Caco-2 (cell line): ENCODE measurements around the gene PMEPA1. TPM values are rescaled to one million over a fixed set of nuclear protein-coding genes. Genes with fewer than 3 reads are reported as not detected.
A peak's percentile ranks its signal among the peaks of the same experiment; 100 is the strongest.

Experiments
- BruUV-seq: library from RNA; stranded (reverse); fragments of 400-500 nt; replicated peaks from 2 replicates; lab custom pipeline; 2021; lab: Mats Ljungman, UMichigan
- CTCF ChIA-PET: fragments of 300-600 bp; sonication (Branson Sonifier 250); formaldehyde crosslinking; loops from one replicate; lab custom pipeline; 2022; ENCODE audit warnings: antibody characterized with exemption; lab: Charles Lee
- POLR2A ChIA-PET: fragments of 300-600 bp; sonication (Branson Sonifier 250); formaldehyde crosslinking; loops from one replicate; lab custom pipeline; 2022; ENCODE audit warnings: antibody characterized with exemption; lab: Charles Lee
- DNase-seq, 2 experiments: peaks; one replicate each; pipeline versions ENCODE4 v3.0.0 to v3.0.0-alpha.2; 2020 to 2022
- H3K27me3 ChIP-seq: replicated peaks from 2 replicates; pipeline ENCODE4 v1.6.0; 2011; ENCODE audit warnings: low read length; ENCODE audit not compliant: control insufficient read depth, insufficient read depth
- H3K36me3 ChIP-seq: 2 replicates; pipeline ENCODE4 v1.5.1; 2011; ENCODE audit warnings: low read length; ENCODE audit not compliant: control insufficient read depth, insufficient read depth
- H3K4me1 ChIP-seq: fragments of 250-450 bp; sonication (Bioruptor Pico); 2 replicates; pipeline ENCODE4 v1.5.1; 2020; ENCODE audit warnings: mild to moderate bottlenecking
- H3K4me3 ChIP-seq: 2 replicates; pipeline ENCODE4 v1.5.1; 2011; ENCODE audit warnings: low read depth, mild to moderate bottlenecking, control low read depth, low read length
- H3K9me3 ChIP-seq: fragments of 250-450 bp; sonication (Bioruptor Pico); 2 replicates; pipeline ENCODE4 v1.5.1; 2020; ENCODE audit warnings: mild to moderate bottlenecking, moderate library complexity
- H3K27ac Mint-ChIP-seq: one replicate; pipeline ENCODE4 v1.8.0; 2022; ENCODE audit warnings: mixed read lengths; ENCODE audit not compliant: unreplicated experiment
- H3K27me3 Mint-ChIP-seq: one replicate; pipeline ENCODE4 v1.8.0; 2022; ENCODE audit warnings: mixed read lengths; ENCODE audit not compliant: insufficient read depth, unreplicated experiment
- H3K36me3 Mint-ChIP-seq: one replicate; pipeline ENCODE4 v1.8.0; 2022; ENCODE audit warnings: mild to moderate bottlenecking, mixed read lengths; ENCODE audit not compliant: insufficient read depth, unreplicated experiment
- H3K4me1 Mint-ChIP-seq: one replicate; pipeline ENCODE4 v1.8.0; 2022; ENCODE audit warnings: low read depth, mixed read lengths; ENCODE audit not compliant: unreplicated experiment
- H3K4me3 Mint-ChIP-seq: one replicate; pipeline ENCODE4 v1.8.0; 2022; ENCODE audit warnings: mild to moderate bottlenecking, moderate library complexity, mixed read lengths; ENCODE audit not compliant: unreplicated experiment
- H3K9me3 Mint-ChIP-seq: one replicate; pipeline ENCODE4 v1.8.0; 2022; ENCODE audit warnings: mixed read lengths; ENCODE audit not compliant: unreplicated experiment
- intact Hi-C: fragments of 100-400 bp; cut with micrococcal nuclease; formaldehyde crosslinking; loops from one replicate; pipeline ENCODE4 v1.10.0; 2022; ENCODE audit not compliant: unreplicated experiment
- total RNA-seq: library from RNA; stranded (reverse); gene quantifications from 2 replicates; pipeline ENCODE4 v1.2.3, GENCODE V29; 2022
- TF ChIP-seq, protein P1 (sequence below), 2 experiments: fragments of 200-600 bp in 1 of 2; IDR thresholded peaks; 1 replicate in 1 of 2; 2 replicates in 1 of 2; pipeline versions ENCODE4 v1.5.1 to v1.8.0; 2011 to 2022; ENCODE audit warnings: antibody characterized with exemption in 1 of 2, control low read depth in 1 of 2, inconsistent platforms in 1 of 2, low read depth in 1 of 2, low read length in 1 of 2, mild to moderate bottlenecking in 1 of 2, moderate library complexity in 1 of 2; ENCODE audit not compliant: insufficient read depth in 1 of 2, severe bottlenecking in 1 of 2, unreplicated experiment in 1 of 2

The PMEPA1 gene
- total RNA-seq, 1 experiment from 2014 or later = 3.3 TPM

DNA sequence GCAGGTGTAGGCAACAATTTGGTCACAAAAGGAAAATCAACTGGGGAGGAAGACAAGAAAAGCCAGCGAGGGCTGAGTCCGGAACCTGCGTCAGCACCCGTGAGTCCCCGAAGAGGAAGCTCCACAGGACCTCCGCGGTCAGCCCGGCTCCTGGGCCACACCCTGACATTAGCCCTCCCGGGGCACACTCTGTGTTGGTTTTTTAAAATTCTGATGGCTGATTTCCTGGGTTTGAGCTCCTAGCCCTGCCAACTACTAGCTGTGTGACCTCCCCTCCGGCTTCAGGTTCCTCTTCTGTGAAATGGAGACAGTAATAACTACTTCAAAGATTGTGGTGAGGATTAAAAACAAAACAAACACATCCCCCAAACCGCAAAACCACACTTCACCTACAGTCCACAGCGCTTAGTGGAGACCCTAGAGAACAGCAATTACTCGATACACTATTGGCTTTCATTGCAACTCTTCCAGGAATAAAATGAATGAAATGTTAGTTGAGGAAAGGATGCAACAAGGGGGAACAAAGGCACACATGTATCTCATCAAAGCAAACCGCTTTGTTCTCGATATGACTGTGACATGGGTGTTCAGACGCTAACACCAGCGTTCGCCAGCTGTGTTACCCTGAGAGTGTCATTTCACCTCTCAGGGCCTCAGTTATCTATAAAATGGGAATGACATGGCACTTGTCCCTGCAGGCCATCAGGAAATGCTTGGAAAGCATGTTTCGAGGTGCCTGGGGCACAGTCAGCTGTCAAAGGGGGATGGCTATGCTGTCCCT, 90.6 kb downstream of the PMEPA1 start:
- Mint-ChIP-seq H3K36me3 (no peaks in the 10 kb centered on the region), H3K27me3 (peaks cover 23% of the 10 kb centered on the region), H3K4me1 (no peaks in the 10 kb centered on the region), H3K27ac (no peak overlapping the region), H3K4me3 (no peak overlapping the region), H3K9me3 (no peaks in the 10 kb centered on the region)
- Histone ChIP-seq H3K4me3 (no peak overlapping the region), H3K36me3 (no peaks in the 10 kb centered on the region), H3K4me1 (no peaks in the 10 kb centered on the region), H3K27me3 (no peaks in the 10 kb centered on the region; the same call in 1 of the 2 replicates), H3K9me3 (no peaks in the 10 kb centered on the region)
- no TSS peak for BruUV-seq
- TF ChIP-seq, protein P1, sequence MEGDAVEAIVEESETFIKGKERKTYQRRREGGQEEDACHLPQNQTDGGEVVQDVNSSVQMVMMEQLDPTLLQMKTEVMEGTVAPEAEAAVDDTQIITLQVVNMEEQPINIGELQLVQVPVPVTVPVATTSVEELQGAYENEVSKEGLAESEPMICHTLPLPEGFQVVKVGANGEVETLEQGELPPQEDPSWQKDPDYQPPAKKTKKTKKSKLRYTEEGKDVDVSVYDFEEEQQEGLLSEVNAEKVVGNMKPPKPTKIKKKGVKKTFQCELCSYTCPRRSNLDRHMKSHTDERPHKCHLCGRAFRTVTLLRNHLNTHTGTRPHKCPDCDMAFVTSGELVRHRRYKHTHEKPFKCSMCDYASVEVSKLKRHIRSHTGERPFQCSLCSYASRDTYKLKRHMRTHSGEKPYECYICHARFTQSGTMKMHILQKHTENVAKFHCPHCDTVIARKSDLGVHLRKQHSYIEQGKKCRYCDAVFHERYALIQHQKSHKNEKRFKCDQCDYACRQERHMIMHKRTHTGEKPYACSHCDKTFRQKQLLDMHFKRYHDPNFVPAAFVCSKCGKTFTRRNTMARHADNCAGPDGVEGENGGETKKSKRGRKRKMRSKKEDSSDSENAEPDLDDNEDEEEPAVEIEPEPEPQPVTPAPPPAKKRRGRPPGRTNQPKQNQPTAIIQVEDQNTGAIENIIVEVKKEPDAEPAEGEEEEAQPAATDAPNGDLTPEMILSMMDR (IDR thresholded peaks at IDR 0.05; ENCODE audit: insufficient read depth in 1 of 2, low read depth in 1 of 2, low read length in 1 of 2, severe bottlenecking in 1 of 2, unreplicated experiment in 1 of 2) = no peak
- ChIA-PET CTCF (interaction anchor here (0.6 to 0.9 kb wide), 4 partner anchors 10 to 370 kb away, joined by 3 to 4 read pairs (median 3); no protein-coding TSS in a partner anchor), POLR2A (interaction anchor here (0.6 kb wide), 1 partner anchor 589 kb away, joined by 4 read pairs; no protein-coding TSS in a partner anchor)
- intact Hi-C loops = no loop called here
- peak in 1 of 2 experiments; percentile 32 for DNase-seq

DNA sequence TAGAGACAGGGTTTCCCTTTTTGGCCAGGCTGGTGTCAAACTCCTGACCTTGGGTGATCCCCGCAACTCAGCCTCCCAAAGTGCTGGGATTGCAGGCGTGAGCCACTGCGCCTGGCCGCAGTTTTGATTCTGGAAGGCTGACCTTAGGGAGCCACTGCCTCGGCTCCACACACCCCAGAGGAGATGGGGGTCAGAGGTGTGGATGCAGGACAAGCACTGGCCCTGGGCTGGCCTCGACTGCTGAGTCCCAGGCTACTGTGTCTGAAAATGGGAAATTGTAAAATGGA, 91.1 kb downstream of the PMEPA1 start:
- POLR2A ChIA-PET = no interaction called here
- Mint-ChIP-seq H3K36me3 (no peaks in the 10 kb centered on the region), H3K9me3 (no peaks in the 10 kb centered on the region), H3K27ac (no peak overlapping the region), H3K27me3 (peaks cover 23% of the 10 kb centered on the region), H3K4me3 (no peak overlapping the region), H3K4me1 (no peaks in the 10 kb centered on the region)
- Histone ChIP-seq H3K4me3 (no peak overlapping the region), H3K27me3 (no peaks in the 10 kb centered on the region; the same call in 1 of the 2 replicates), H3K9me3 (no peaks in the 10 kb centered on the region), H3K36me3 (no peaks in the 10 kb centered on the region), H3K4me1 (no peaks in the 10 kb centered on the region)
- TF ChIP-seq, protein P1 (IDR thresholded peaks at IDR 0.05; ENCODE audit: insufficient read depth in 1 of 2, low read depth in 1 of 2, low read length in 1 of 2, severe bottlenecking in 1 of 2, unreplicated experiment in 1 of 2) = no peak
- intact Hi-C loops = no loop called here
- BruUV-seq = no TSS peak
- CTCF ChIA-PET = interaction anchor here (0.6 to 0.9 kb wide), 2 partner anchors 10 to 24 kb away, joined by 3 read pairs; no protein-coding TSS in a partner anchor
- DNase-seq = no peak

DNA sequence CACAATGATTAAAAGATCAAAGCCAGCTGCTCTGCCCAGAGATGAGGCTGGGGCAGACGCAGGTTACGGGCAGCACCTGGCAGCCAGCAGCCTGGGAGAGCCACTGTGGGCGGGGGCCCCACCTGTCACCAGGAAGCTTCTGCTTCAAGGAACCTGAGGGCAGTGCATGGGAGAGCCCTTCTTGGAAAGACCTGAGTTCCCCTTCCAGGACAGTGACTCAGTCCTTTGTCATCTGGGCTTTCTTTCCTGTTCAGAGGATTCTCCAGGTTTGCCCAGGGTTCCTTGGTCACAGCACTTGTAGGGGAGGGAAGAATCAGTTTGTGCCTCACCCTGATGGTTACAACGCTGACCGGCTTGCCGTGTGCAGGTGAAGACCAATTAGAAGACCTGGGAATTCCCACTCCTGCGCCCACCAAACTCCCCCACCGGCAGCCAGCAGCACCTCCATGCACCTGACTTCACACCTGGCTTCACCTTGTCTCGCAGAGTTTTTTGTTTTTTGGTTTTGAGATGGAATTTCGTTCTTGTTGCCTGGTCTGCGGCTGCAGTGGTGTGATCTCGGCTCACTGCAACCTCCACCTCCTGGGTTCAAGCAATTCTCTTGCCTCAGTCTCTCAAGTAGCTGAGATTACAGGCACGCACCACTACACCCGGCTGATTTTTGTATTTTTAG, 91.6 kb downstream of the PMEPA1 start:
- H3K4me3 Mint-ChIP-seq = no peak overlapping the region
- no peaks in the 10 kb centered on the region for H3K36me3 Mint-ChIP-seq
- peaks cover 23% of the 10 kb centered on the region for H3K27me3 Mint-ChIP-seq
- no peaks in the 10 kb centered on the region for H3K9me3 Mint-ChIP-seq
- ChIA-PET POLR2A (no interaction called here), CTCF (interaction anchor here (0.6 kb wide), 1 partner anchor 24 kb away, joined by 3 read pairs; no protein-coding TSS in a partner anchor)
- peak in 1 of 2 experiments; percentile 46 for DNase-seq
- no TSS peak for BruUV-seq
- no peaks in the 10 kb centered on the region for H3K4me1 ChIP-seq
- intact Hi-C loops = no loop called here
- no peaks in the 10 kb centered on the region for H3K36me3 ChIP-seq
- H3K27ac Mint-ChIP-seq = no peak overlapping the region
- no peaks in the 10 kb centered on the region for H3K9me3 ChIP-seq
- H3K27me3 ChIP-seq = no peaks in the 10 kb centered on the region; the same call in 1 of the 2 replicates
- TF ChIP-seq, protein P1 (IDR thresholded peaks at IDR 0.05; ENCODE audit: insufficient read depth in 1 of 2, low read depth in 1 of 2, low read length in 1 of 2, severe bottlenecking in 1 of 2, unreplicated experiment in 1 of 2) = no peak
- no peaks in the 10 kb centered on the region for H3K4me1 Mint-ChIP-seq
- H3K4me3 ChIP-seq = no peak overlapping the region
